HS-27A (cell line): ENCODE measurements around the gene CCDC181.
"Not testable (repeated sequence)": the region's sequence is repeated elsewhere in the genome, so short reads cannot be mapped to it uniquely, and the experiment has no call there.

Experiments
- DNase-seq: peaks from one replicate; pipeline ENCODE4 v3.0.0-alpha.2; 2012; ENCODE audit warnings: low read depth, missing footprints

The CCDC181 gene

DNA sequence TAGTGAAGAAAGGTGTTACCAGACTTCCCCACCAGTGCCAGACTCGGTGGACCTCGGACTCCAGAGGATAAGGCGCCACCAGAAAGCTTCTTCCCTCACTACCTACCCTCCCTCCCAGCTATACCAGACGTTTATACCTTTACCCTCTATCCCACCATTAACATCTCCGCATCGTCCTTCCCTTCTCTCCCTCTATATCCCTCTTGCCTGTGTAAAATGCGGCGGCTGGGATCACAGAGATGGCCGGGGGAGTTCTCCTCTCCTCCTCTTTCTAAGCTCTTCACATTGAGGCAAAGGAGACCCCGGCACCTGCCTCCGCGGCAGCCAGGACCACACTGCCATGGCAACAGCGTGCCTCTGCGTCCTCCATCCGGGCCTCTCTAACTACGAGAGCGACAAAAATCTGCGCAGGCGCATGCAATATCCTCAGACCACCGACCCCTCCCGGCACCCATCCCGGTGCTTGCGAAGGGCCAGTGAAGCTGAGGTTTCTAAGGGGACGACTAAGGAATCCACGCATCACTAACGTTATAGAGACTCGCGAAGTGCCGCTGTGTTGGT, at the start of gene CCDC181:
TSS of gene CCDC181 (minus strand) at position 394 of the 561 bp plus-strand sequence. CDS start 2,547 bp downstream, outside the sequence.
- no peak for DNase-seq

GRCh38 chr1:169475806-169476387, 48.6 kb upstream of the CCDC181 start:
- no peak for DNase-seq

- DNase-seq: no peak
These were observed 47.2 kb upstream of the CCDC181 start for GRCh38 chr1:169474302-169474995.

DNA sequence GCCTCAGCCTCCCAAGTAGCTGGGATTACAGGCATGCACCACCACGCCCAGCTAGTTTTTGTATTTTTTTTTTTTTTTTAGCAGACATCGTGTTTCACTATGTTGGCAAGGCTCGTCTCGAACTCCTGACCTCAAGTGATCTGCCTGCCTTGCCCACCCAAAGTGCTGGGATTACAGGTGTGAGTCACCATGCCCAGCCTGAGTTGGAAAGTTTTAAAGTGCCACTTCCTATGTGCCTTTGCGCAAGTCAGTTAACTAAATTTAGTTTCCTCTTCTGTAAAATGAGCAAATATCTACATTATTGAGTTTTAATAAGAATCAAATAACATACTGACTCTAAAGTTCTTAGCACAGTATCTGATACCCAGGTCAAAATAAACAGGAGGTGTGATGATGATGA, 46.1 kb upstream of the CCDC181 start:
- no peak for DNase-seq

DNA sequence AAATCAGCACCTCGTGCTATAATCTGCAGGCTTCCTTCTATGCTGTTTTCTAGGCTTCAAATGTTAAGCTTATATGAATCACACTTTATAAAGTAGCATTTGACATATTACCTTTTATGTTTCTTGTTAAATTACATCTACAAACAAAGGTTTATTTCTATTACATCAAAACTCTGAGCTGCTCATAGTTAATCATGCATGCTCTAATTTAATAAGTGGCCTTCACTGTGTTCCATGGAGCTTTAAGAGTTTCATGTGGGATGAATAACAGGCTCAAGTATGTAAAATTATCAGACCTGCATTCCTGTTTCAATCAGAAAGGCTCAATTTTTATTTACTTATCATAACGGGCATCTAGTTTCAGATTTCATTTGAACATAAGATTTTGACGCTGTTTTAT, 45.5 kb upstream of the CCDC181 start:
- no peak for DNase-seq

- DNase-seq: no peak
These were observed 41.7 kb upstream of the CCDC181 start for GRCh38 chr1:169468982-169469381.

DNA sequence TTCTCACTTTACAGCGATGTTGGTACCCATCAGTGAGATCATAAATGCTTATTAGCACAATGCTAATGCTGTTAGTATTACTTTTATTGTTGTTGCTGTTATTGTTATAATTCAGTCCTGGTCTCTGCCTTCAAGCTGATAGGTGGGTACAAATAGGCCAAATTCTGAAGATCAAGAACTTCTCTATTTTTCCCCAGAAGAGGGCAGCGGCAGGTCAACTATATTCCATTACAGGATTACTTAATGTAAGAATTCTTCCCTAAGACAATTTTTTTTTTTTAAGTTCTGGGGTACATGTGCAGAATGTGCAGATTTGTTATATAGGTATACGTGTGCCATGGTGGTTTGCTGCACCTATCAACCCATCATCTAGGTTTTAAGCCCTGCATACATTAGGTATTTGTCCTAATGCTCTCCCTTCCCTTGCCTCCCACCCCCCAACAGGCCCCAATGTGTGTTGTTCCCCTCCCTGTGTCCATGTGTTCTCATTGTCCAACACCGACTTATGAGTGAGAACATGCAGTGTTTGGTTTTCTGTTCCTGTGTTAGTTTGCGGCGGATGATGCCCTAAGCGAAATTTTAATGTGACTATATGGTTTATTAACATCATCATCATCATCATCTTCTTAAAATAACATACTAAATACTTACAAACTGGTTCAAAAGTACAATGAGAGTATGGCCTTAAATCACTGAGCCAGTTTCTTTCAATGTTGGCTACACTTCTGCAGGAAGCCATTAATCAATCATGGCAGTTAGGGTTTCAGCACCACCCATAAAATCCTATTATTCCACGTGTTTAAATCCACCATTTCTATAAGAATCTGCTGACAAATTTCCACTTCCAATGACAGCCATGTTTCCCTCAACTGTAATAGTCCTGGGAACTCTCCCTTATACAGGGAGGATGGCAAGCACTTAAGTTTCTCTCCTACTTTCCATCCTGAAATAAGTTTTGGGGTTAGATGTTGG, 39.3 kb upstream of the CCDC181 start:
- no peak for DNase-seq

DNA sequence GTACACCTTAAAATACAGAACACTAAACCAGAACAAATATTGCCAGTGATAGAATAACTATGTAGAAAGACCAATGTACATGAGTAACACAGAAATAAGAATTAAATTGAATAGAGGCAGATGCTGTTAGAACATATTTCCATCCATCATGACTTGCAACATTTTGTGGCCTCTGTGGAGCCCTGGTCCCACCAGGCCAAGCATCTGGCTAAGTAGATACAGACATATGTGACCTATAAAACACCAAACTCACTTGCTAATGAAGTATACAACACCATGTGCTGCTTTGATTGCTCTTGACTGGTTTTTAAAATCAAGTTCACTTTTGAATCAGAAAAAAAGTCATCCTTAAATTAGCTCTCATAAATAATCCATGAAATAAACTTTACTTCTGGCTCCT, 38.0 kb upstream of the CCDC181 start:
- no peak for DNase-seq

- no peak for DNase-seq
These were observed 35.1 kb upstream of the CCDC181 start for GRCh38 chr1:169462385-169462784.

- no peak for DNase-seq
These were observed 34.2 kb upstream of the CCDC181 start for GRCh38 chr1:169461390-169462000.

- no peak for DNase-seq
These were observed 33.0 kb upstream of the CCDC181 start for GRCh38 chr1:169460191-169460833.

DNA sequence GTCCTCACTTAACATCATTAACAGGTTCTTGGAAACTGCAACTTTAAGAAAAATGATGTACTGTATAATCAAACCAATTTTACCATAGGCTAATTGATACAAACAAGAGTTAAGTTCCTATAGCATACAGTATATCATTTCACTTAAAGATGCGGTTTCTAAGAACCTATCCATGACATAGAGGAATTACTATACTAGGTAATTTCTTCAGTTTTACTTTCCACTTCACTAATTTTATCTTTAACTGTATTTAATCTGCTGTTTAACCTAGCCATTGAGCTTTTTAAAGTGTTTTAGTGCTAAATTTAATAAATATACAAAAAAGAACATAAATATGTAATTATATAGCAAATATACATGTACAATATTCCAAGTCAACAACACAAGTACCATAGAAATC, 30.2 kb upstream of the CCDC181 start:
- no peak for DNase-seq

DNA sequence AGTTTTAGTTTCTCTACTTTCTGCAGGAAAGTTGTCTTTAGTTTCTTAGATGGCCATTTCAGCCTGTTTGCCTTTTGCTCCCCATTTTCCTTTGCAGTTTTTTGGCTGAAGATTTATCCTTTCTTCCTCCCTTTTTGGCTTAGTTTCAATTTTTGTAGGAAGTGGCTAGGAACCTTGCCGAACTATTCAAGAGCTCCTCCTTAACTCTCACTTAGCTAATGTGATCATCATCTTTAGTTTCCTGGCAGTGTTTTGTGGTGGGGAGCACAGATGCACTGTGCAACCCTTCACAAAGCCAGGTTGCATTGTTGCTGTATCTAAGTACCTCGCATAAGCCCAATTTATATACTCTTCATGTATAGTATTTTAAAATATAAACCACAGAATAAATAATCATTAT, 28.8 kb upstream of the CCDC181 start:
- no peak for DNase-seq

DNA sequence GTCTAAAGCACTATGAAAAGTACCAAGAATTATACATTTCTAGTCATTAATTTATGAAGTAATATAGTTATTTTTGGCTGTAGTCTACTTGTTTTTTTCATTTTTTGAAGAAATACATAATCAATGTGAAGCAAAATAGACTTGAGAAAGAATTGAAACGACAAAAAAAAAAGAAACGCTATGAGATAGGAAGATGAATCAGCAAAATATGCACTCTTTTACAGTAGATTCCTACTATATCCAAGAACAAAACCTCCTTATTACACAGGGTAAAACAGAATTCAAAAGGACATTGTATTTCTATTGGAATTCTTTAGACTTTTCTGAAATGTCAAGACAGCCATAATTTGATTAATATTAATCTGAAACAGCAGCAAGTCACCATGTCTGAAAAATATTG, 25.6 kb upstream of the CCDC181 start:
- no peak for DNase-seq

DNA sequence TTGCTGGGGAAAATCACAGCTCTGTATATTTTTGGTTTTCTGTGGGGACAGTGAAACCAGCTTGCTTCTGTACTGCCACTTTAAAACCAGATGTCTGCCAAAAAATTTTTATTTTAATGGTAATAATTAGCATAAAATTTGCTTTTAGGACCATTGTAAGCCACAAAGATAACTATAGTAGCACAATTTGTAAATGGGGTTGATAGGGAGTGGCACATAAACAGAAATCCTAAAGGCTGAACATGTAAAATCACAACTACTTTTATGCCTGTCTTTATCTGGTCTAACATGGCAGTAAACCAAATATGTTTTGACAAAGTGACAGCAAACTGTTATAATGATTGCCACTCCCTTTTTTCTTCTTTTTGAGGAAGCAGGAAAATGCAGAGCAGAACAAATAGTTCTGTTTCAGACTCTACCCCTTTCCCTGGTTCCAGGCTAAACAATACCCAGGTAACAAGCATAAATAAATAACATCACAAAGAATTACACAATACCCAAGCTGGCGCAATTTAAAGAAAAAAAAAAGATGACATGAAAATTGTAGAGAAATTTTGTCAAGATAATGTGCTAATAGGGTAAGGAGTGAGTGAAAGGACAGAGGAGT, 24.0 kb upstream of the CCDC181 start:
- DNase-seq: no peak

- DNase-seq: no peak
These were observed 16.6 kb upstream of the CCDC181 start for GRCh38 chr1:169443923-169444322.

- no peak for DNase-seq
These were observed 1.0 kb downstream of the CCDC181 start for GRCh38 chr1:169426174-169426705.

DNA sequence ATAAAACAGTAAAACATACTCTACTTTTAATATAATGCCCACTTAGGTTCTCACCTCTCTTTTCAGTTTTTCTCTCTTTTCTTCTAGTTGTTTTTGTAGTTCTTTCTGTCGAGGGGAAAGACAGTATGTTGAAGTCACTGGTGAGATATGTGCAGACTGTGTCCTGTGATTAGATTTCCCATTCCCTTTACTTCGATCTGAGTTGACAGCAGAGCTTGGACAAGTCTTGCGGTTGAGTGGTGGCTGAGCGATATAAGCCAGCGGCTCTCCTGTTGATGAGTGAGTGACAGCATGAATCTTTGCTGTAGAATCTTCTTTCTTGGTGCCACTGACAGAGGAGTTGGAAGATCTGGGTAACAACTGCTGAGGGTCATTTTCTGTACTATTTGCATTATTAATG, 6.0 kb downstream of the CCDC181 start:
- no peak for DNase-seq

DNA sequence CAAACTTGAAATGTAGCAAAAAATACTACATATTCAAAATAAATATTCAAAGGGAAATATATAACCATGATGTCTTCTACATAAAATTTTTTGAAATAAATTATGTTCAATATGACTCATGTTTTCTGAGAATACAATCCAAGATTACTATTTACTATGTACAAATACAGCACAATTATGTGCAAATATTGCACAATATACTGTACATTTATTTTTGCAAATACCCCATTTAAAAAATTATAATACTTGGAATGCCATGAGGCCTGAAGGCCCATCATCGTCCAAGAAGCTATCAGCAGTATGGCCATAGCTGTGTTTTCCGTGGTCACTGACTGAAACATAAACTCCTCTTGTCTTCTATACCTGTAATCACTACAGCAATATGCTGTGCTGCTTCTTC, 12.3 kb downstream of the CCDC181 start:
- DNase-seq: no peak

DNA sequence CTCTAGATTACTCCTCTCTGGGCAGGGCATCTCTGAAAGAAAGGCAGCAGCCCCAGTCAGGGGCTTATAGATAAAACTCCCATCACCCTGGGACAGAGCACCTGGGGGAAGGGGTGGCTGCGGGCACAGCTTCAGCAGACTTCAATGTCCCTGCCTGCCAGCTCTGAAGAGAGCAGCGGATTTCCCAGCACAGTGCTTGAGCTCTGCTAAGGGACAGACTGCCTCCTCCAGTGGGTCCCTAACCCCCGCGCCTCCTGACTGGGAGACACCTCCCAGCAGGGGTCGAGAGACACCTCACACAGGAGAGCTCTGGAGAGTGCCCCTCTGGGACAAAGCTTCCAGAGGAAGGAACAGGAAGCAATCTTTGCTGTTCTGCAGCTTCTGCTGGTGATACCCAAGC, 18.9 kb downstream of the CCDC181 start:
- not testable (repeated sequence) for DNase-seq

DNA sequence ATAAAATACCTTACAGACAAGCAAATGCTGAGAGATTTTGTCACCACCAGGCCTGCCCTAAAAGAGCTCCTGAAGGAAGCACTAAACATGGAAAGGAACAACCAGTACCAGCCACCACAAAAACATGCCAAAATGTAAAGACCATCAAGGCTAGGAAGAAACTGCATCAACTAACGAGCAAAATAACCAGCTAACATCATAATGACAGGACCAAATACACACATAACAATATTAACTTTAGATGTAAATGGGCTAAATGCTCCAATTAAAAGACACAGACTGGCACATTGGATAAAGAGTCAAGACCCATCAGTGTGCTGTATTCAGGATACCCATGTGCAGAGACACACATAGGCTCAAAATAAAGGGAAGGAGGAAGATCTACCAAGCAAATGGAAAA, 24.7 kb downstream of the CCDC181 start:
- DNase-seq: not testable (repeated sequence)
